MM.1S (cell line): Measurements from ENCODE around the gene F11.

Experiments
- DNase-seq: peaks from one replicate; pipeline ENCODE4 v3.0.0-alpha.2; 2015
- H2AFZ ChIP-seq: fragments of 300-600 bp; sonication (generic); 2 replicates; pipeline ENCODE4 v1.6.0; 2016; ENCODE audit warnings: antibody characterized with exemption, low read length
- H3F3A ChIP-seq: fragments of 300-600 bp; sonication (generic); 2 replicates; pipeline ENCODE4 v1.6.1; 2016; ENCODE audit warnings: mild to moderate bottlenecking, antibody characterized with exemption, low read length, moderate library complexity, mixed read lengths; ENCODE audit not compliant: insufficient read depth
- H3K27ac ChIP-seq: fragments of 300-600 bp; sonication (generic); 2 replicates; pipeline ENCODE4 v1.5.1; 2016; ENCODE audit warnings: mild to moderate bottlenecking, low read length
- H3K27me3 ChIP-seq: fragments of 300-600 bp; sonication (generic); replicated peaks from 2 replicates; pipeline ENCODE4 v1.6.0; 2016; ENCODE audit warnings: low read length; ENCODE audit not compliant: insufficient read depth
- H3K36me3 ChIP-seq: fragments of 300-600 bp; sonication (generic); replicated peaks from 2 replicates; pipeline ENCODE4 v1.6.1; 2016; ENCODE audit warnings: mild to moderate bottlenecking, low read length, mixed read lengths; ENCODE audit not compliant: insufficient read depth
- H3K4me1 ChIP-seq: fragments of 300-600 bp; sonication (generic); 2 replicates; pipeline ENCODE4 v1.6.1; 2016; ENCODE audit warnings: low read length, mixed read lengths
- H3K4me2 ChIP-seq: fragments of 300-600 bp; sonication (generic); 2 replicates; pipeline ENCODE4 v1.6.0; 2016; ENCODE audit warnings: low read depth, low read length
- H3K4me3 ChIP-seq: fragments of 300-600 bp; sonication (generic); 2 replicates; pipeline ENCODE4 v1.5.1; 2016; ENCODE audit warnings: low read length, mixed read lengths
- H3K79me2 ChIP-seq: fragments of 300-600 bp; sonication (generic); 2 replicates; pipeline ENCODE4 v1.6.1; 2016; ENCODE audit warnings: mixed run types, low read length, mixed read lengths
- H3K9ac ChIP-seq: fragments of 300-600 bp; sonication (generic); 2 replicates; pipeline ENCODE4 v1.6.1; 2016; ENCODE audit warnings: low read length, mixed read lengths
- H3K9me2 ChIP-seq: fragments of 300-600 bp; sonication (generic); replicated peaks from 2 replicates; pipeline ENCODE4 v1.6.1; 2016; ENCODE audit warnings: mild to moderate bottlenecking, low read length, mixed read lengths; ENCODE audit not compliant: insufficient read depth
- H3K9me3 ChIP-seq: fragments of 300-600 bp; sonication (generic); replicated peaks from 2 replicates; pipeline ENCODE4 v1.6.1; 2016; ENCODE audit warnings: mild to moderate bottlenecking, low read length, mixed read lengths; ENCODE audit not compliant: insufficient read depth
- H4K20me1 ChIP-seq: fragments of 300-600 bp; sonication (generic); 2 replicates; pipeline ENCODE4 v1.6.1; 2016; ENCODE audit warnings: mild to moderate bottlenecking, low read length, moderate library complexity, mixed read lengths; ENCODE audit not compliant: insufficient read depth
- EZH2 ChIP-seq: fragments of 300-600 bp; sonication (generic); optimal IDR thresholded peaks from 2 replicates; pipeline ENCODE3; 2017; ENCODE audit warnings: low read depth, mild to moderate bottlenecking, antibody characterized with exemption, low read length, mixed read lengths
- EZH2phosphoT487 ChIP-seq: fragments of 300-600 bp; sonication (generic); IDR thresholded peaks from 2 replicates; pipeline ENCODE4 v1.6.1; 2018; ENCODE audit warnings: antibody characterized with exemption, low read length
- TF ChIP-seq, protein P1 (sequence below): fragments of 300-600 bp; sonication (generic); IDR thresholded peaks from 2 replicates; pipeline ENCODE4 v1.5.1; 2016; ENCODE audit warnings: antibody characterized with exemption, low read length, mixed read lengths

Gene F11

GRCh38 chr4:186234367-186234766, 31.6 kb upstream of the F11 start:
- no peaks in the 10 kb centered on the region for H3K27me3 ChIP-seq
- no peaks in the 10 kb centered on the region for H3K36me3 ChIP-seq
- H3K4me1 ChIP-seq, result no peaks in the 10 kb centered on the region
- H4K20me1 ChIP-seq, result no peaks in the 10 kb centered on the region
- H3F3A ChIP-seq, result no peaks in the 10 kb centered on the region
- H3K9me3 ChIP-seq, result no peaks in the 10 kb centered on the region
- TF ChIP-seq EZH2 (no peak), EZH2phosphoT487 (no peak)
- TF ChIP-seq, protein P1, sequence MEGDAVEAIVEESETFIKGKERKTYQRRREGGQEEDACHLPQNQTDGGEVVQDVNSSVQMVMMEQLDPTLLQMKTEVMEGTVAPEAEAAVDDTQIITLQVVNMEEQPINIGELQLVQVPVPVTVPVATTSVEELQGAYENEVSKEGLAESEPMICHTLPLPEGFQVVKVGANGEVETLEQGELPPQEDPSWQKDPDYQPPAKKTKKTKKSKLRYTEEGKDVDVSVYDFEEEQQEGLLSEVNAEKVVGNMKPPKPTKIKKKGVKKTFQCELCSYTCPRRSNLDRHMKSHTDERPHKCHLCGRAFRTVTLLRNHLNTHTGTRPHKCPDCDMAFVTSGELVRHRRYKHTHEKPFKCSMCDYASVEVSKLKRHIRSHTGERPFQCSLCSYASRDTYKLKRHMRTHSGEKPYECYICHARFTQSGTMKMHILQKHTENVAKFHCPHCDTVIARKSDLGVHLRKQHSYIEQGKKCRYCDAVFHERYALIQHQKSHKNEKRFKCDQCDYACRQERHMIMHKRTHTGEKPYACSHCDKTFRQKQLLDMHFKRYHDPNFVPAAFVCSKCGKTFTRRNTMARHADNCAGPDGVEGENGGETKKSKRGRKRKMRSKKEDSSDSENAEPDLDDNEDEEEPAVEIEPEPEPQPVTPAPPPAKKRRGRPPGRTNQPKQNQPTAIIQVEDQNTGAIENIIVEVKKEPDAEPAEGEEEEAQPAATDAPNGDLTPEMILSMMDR, result no peak
- no peak for DNase-seq
- no peaks in the 10 kb centered on the region; the same call in 1 of the 2 replicates for H3K9me2 ChIP-seq
- no peak overlapping the region for H3K4me2 ChIP-seq
- H3K4me3 ChIP-seq, result no peak overlapping the region
- H3K79me2 ChIP-seq, result no peaks in the 10 kb centered on the region
- H2AFZ ChIP-seq, result no peak overlapping the region
- H3K9ac ChIP-seq, result no peak overlapping the region
- no peak overlapping the region for H3K27ac ChIP-seq

GRCh38 chr4:186236126-186236525, 29.9 kb upstream of the F11 start:
- Histone ChIP-seq H3K4me2 (no peak overlapping the region), H3K9me2 (no peaks in the 10 kb centered on the region), H3K79me2 (no peaks in the 10 kb centered on the region), H3K9ac (no peak overlapping the region), H3K36me3 (no peaks in the 10 kb centered on the region), H3F3A (no peaks in the 10 kb centered on the region), H3K27me3 (no peaks in the 10 kb centered on the region), H2AFZ (no peak overlapping the region), H3K27ac (no peak overlapping the region), H3K9me3 (no peaks in the 10 kb centered on the region), H3K4me1 (no peaks in the 10 kb centered on the region), H3K4me3 (no peak overlapping the region), H4K20me1 (no peaks in the 10 kb centered on the region)
- DNase-seq, result no peak
- TF ChIP-seq, protein P1, result no peak
- no peak for TF ChIP-seq EZH2
- TF ChIP-seq EZH2phosphoT487, result no peak

DNA sequence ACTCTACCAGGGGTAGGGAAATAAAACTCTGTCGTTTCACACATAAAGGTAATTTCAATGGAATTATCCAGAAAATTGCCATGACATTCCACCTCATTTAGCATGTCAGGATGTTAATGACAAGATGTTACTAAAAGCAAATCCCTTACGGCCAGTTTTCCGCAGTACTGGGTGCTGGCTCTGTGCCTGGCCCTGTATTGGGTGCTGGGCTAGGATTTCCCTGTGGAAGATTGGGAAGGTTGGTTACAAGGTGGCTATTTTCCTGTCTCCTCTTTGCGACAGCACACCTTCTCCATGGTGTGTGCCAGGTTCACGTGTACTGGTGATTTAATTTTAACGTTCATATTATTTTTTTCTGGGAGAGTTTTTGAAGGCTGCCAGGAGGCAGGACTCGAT, 25.5 kb upstream of the F11 start:
- DNase-seq, result no peak
- Histone ChIP-seq H4K20me1 (no peaks in the 10 kb centered on the region), H3K9me3 (no peaks in the 10 kb centered on the region), H3K4me3 (no peak overlapping the region), H3K4me1 (no peaks in the 10 kb centered on the region), H3K36me3 (no peaks in the 10 kb centered on the region), H2AFZ (no peak overlapping the region), H3K4me2 (no peak overlapping the region), H3K27me3 (no peaks in the 10 kb centered on the region), H3K79me2 (no peaks in the 10 kb centered on the region), H3K27ac (no peak overlapping the region), H3K9ac (no peak overlapping the region), H3K9me2 (no peaks in the 10 kb centered on the region), H3F3A (no peaks in the 10 kb centered on the region)
- TF ChIP-seq EZH2, result no peak
- TF ChIP-seq, protein P1, result no peak
- no peak for TF ChIP-seq EZH2phosphoT487
